Right kidney (tissue), 1 donor: ENCODE data around the gene CDCP1.

Experiments
- DNase-seq: peaks from one replicate; pipeline ENCODE4 v3.0.0-alpha.2; 2016

The CDCP1 gene

GRCh38 chr3:45110509-45110833 is 35.7 kb downstream of the CDCP1 start:
- no peak for DNase-seq

DNA sequence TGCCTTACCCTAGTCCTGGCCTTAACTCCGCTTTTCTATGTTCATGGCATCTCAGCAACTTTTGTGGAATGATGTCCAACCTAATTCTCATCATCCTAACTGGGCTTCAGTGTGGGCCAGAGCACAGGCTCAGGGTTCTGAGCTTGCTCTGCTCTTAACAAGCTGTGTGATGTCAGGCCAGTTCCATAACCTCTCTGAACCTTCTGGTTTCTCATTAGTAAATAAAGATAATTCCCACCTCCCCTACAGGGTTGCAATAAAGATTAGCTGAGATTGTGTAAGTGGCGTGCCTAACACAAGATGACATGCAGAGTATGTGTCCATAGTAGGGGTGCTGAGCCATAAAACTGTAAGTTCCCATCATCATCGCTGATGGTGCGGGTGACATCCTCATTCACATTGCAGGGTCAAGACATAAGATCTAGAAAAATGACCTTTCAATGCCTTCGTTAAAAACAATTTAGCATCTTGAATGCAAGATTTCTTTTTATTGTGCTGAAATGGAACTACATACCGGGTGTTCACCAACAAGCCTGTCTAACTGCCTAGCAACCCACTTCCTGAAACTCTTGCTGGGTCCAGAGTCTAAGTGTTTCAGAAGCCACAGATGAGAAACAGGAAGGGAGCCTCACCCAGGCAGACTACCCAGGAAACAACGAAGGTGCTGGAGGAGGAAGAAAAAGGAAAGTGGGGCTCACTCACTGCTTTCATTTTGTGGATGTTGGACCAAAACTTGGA is 36.2 kb downstream of the CDCP1 start:
- DNase-seq = no peak

GRCh38 chr3:45106874-45107273 is 39.3 kb downstream of the CDCP1 start:
- DNase-seq = no peak

DNA sequence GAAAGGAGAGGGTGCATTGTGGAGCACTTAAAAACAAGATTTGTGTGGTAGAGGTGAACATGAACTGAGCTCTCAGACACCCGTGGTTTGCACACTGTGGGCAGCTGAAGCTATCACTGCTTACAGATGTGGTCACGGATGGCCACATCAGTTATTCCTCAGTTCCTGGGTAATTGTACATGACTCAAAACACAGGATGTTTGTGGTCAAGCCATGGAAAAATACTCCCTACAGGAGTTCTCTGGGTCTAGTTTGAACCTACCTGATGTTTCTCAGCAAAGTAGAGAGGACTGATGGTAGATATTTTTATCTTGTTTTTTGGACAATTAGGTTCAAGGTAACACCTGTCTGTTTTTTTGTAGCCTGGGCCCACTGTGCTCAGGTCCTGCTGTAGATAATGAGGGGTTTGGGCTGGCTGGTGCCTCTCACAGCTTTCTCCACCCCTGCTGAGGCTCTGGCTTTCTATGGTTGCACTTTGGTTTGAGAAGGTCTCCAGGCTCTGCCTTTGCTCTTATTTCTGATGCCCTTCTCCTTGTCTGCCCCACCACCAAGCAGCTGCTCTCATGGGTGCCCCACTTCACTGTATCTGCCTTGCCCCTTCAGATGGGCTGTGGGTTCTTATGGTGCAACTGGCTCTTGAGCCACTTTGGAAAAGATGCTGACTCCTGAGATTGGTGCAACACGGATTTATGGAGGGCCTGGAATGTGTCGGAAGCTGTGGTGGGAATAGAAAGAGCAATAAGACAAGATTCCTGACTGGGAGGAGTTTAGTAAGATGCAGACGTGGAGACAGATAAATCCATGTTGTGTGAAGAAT is 40.1 kb downstream of the CDCP1 start:
- no peak for DNase-seq

DNA sequence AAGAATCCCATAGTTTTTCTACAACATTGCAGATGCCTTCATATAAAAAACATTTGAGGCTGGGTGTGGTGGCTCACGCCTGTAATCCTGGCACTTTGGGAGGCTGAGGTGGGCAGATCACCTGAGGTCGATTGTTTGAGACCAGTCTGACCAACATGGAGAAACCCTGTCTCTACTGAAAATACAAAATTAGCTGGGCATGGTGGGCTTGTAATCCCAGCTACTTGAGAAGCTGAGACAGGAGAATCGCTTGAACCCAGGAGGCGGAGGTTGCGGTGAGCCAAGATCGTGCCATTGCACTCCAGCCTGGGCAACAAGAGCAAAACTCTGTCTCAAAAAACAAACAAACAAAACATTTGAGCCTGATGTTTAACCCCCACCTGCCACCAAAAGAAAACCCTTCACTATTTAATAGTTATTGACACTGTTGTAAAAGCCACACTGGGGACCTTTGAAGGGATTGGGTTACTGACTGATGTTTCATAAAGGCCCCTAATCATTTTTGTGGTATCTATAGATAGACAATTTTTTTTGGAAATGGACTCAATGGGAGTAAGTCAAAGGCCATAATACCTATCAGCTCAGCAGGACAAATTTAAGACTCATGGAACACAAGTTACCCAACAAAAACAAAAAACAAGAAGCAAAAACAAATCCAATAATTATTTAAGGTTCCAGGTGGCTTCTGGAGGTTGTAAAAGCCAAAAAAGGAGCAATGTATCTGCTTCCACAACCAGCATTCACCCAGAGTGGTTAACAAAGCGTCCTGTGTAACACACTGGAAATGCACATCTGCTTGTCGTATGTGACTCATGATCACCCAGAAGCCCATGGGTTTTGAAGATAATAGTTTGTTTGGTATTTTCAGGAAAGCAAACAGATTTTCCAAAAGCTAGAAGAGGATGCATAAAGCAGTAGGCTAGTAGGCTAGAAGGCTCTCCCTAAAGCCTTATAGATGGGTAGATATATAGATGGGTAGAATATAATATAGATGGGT is 41.2 kb downstream of the CDCP1 start:
- no peak for DNase-seq

DNA sequence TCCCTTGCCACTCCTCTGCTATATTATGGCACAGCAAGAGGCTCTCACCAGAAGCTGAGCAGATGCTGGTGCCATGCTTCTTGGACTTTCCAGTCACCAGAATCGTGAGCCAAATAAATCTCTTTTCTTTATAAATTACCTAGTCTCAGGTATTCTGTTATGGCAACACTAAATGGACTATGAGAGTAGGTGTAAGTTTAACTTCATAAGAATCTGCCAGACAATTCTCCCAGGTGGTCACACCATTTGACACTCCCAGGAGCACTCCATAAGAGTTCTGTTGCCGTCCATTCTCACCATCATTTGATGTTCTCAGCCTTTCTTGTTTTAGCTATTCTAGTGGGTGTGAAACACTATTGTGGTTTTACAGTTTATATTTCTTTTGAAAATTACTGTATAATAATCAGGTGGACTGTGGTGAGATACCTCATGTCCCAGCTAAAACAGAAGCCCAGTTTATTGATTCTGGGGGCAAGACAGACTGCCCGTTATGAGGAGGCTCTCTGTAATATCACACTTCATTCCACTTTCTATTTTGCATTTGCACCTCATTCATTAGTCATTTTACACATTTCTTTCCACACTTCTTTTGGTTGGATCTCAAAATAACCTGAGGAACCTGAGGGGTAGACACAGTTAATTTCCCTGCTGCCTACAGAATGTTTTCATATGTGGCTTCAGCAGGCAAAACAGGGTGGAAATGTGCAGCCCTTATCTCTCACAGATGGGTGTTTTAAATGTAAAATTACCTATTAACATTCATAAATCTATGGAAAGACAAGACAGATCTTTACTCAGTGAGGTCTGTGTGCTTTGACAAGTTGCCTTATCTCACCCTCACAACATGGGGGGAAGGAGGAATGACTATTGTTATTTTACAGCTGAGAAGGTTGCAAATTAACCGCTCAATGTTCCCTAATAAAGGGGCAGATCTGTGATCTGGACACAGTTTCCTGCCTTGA is 42.1 kb downstream of the CDCP1 start:
- no peak for DNase-seq

- no peak for DNase-seq
Observed at GRCh38 chr3:45103334-45103733, 42.8 kb downstream of the CDCP1 start.

DNA sequence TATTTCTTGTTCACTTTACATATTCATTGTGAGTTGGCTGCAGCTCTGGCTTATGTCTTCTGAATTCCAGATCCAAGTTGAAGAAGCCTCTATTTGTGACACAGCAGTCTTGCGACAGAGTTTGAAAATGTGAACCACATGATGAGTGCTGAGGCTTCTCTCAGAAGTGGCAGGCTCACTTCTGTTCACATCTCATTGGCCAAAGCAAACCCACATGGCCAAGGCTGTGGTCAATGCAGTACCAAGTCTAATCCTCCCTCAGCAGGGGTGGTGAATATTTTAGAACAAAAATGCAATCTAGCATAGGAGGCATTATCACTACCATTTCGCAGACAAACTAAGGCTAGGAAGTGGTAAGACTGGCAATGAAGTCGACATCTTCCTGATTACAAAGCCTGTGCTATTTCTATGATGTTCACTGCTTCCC is 45.2 kb downstream of the CDCP1 start:
- no peak for DNase-seq

DNA sequence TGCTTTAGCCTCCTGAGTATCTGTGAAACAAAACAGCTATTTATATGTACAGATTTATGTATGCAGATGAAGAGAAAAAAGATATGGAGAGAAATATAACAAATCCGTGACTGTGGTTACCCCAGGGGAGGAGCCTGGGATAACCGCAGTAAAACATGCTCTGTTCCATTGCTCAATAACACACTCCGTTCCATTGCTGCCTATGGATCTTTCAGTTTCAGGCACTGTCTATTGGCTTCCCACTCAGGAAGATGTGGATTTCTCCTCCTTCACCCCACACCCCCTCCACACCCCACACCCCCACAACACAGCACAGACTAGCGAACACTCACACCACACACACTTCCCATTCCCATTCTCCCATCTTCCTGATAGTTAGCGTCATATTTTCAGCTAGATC is 47.9 kb downstream of the CDCP1 start:
- no peak for DNase-seq

GRCh38 chr3:45097296-45097883 is 48.8 kb downstream of the CDCP1 start:
- no peak for DNase-seq

DNA sequence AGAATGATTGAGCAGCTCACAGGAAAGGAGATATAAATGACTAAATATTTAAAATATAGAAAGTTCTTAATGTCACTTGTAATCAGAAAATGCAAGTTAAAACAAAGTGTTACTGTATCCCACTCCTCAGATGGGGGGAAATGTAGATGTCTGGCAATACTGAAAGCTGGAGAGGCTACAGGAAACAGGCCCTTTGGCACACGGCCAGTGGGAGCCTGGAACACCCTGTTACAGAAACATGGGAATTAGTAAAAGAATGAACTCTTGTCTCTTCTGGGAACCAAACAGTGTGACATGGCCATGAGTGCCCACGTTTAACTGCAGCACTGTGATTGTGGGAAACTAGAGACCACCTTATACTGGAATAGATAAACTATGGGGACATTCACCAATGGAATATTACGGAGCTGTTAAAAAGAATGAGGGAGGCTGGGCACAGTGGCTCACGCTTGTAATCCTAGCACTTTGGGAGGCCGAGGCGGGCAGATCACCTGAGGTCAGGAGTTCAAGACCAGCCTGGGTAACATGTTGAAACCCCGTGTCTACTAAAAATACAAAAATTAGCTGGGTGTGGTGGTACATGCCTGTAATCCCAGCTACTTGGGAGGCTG is 50.2 kb downstream of the CDCP1 start:
- DNase-seq = no peak

DNA sequence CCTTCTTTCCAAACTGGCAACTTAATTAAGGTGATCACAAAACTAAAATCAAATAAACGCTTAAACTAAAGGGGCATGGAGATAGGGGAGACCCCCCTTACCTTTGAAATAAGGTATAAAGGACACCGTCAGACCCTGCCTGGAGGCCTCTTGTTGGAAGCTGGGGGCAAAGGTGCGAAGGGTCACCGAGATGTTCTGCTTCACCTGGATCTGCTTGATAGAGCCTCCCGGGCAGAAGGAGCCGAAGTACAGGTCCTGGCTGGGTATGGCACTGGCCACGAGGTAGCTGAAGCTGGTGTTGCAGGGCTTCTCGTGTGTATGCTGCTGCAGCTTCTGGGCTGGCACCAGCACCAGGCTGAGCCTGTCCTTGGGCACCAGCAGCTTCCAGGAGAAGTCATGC is 53.0 kb downstream of the CDCP1 start:
- DNase-seq = no peak

- peak; percentile 33 for DNase-seq
Observed at GRCh38 chr3:45092132-45093031, 53.8 kb downstream of the CDCP1 start.

DNA sequence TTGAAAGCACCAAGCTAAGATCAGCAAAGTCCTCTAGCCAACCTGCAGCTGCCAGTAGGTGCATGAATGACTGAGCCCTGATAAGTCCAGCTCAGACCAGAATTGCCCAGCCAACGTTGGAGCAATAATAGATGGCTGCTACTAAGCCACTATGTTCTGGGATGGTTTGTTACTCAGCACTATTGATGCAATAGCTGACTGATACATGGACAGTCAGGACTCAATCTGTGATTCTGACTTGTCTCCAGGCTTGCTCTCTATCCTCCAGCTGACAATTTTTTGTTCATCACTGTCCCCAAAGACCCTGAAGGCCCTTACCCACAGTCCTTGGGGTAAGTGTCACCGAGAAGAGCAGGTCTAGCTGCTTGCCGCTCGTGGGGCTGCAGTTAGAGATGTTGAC is 55.3 kb downstream of the CDCP1 start:
- DNase-seq = no peak

DNA sequence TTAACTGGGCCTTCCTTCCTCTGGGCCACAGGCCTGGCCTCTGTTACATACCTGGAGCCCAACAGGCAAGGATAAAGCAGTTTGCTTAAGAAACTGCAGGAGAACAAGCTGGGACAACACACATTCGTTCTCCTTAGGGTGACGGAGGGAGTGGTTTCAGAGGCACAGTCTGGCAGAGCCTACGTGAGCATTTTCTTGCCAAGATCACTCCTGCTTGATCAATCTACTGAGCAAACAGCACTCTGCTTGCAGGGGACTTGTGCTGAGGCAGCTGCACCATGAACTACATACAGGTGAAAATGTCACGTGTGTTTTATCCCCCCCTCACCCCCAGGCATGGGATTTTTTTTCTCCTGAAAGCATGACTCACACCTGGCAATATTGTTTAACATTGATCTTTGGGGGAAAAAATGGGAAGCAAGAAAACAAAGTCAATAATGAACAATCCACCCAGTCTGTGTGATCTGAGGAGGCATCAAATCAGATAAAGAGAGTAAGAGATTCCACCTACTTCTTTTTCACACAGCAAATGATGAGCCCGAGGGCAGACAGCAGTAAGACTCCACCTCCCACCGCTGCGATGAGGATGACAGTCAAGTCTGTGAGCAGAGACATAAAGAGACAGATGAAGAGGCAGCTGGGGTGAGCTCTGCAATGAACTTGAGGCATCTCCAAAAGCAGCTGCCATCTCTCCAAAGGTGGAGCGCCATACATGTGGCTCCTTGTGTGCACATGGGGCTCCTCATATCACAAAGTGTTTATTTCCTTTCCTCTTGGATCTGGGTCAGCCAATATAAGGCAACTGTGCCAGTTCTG is 57.4 kb downstream of the CDCP1 start:
- DNase-seq = no peak

GRCh38 chr3:45087155-45087554 is 59.0 kb downstream of the CDCP1 start:
- no peak for DNase-seq

GRCh38 chr3:45084820-45085816 is 61.1 kb downstream of the CDCP1 start:
- DNase-seq = no peak
